ENCODE measurements around the gene CTRB1. TPM values are rescaled to one million over a fixed set of nuclear protein-coding genes. Genes with fewer than 3 reads are reported as not detected.

Gene CTRB1
- total RNA-seq, 1 donor: not detected

Other genes starting within 250 kb of the CTRB1 start
- 21.7 and 22.4 TPM in 2 replicates for gene WDR59, start 233.9 kb upstream of the CTRB1 start, total RNA-seq (ENCODE audit: low replicate concordance)
- gene ZNRF1, start 220.0 kb upstream of the CTRB1 start, total RNA-seq (ENCODE audit: low replicate concordance): 9.5 and 14.5 TPM in 2 replicates
- 0.18 and 2.9 TPM in 2 replicates for gene LDHD, start 102.2 kb upstream of the CTRB1 start, total RNA-seq (ENCODE audit: low replicate concordance)
- gene ZFP1, start 70.5 kb upstream of the CTRB1 start, total RNA-seq (ENCODE audit: low replicate concordance): 9.2 and 16.2 TPM in 2 replicates
- gene CTRB2, start 11.8 kb upstream of the CTRB1 start, total RNA-seq (ENCODE audit: low replicate concordance): not detected in 2 replicates
- 26.9 and 33.4 TPM in 2 replicates for gene BCAR1, start 32.6 kb downstream of the CTRB1 start, total RNA-seq (ENCODE audit: low replicate concordance)
- 47.0 and 108 TPM in 2 replicates for gene CFDP1, start 214.5 kb downstream of the CTRB1 start, total RNA-seq (ENCODE audit: low replicate concordance)
- gene TMEM170A, start 245.7 kb downstream of the CTRB1 start, total RNA-seq (ENCODE audit: low replicate concordance): 7.0 and 13.6 TPM in 2 replicates